Lower leg skin (tissue), 3 donors: ENCODE results near the gene CDH13.

ENCODE experiments used
- CTCF ChIP-seq, 3 donors: fragments of 450-650 bp; IDR thresholded peaks; one replicate each; pipeline ENCODE4 v1.5.1; 2016; ENCODE audit warnings: antibody characterized with exemption in 3 of 3, mild to moderate bottlenecking in 3 of 3, moderate library complexity in 2 of 3
- POLR2A ChIP-seq, 2 donors: fragments of 450-650 bp; IDR thresholded peaks; one replicate each; pipeline ENCODE4 v1.6.1; 2016 to 2017; ENCODE audit warnings: antibody characterized with exemption in 2 of 2, mild to moderate bottlenecking in 1 of 2, moderate library complexity in 1 of 2

- TF ChIP-seq CTCF (IDR thresholded peaks at IDR 0.05) (no peak), POLR2A (IDR thresholded peaks at IDR 0.05) (no peak)
Observed at GRCh38 chr16:82701442-82701955, 74.7 kb downstream of the CDH13 start.
